ENCODE measurements around the gene RBM6. TPM values are rescaled to one million over a fixed set of nuclear protein-coding genes. Genes with fewer than 3 reads are reported as not detected.

RBM6 gene
- total and polyA plus RNA-seq, 10 donors, result 104 to 320 (median 154) TPM

DNA sequence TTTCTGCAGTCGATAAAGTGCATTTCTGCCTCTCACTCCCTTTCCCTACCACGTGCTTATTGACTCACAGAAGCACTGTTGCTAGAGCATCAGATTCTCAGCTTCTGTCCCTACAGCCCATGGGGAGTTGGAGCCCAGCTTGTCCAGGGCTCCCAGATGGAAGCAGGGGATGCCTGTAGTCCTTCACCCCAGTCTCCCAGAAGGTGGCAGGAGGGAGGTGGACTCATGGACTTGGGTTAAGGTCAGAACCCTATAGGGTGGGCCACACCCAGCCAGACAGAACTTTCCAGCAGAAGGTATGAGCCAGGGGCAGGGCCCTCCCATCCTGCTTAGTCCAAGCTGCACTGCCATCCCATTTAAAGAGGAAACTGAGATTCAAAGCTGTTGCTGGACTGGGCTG, 182.1 kb downstream of the RBM6 start:
- Histone ChIP-seq H3K36me3 (peaks cover 4 to 66% (median 42%) of the 10 kb centered on the region in 6 donors), H3K9me3 (no peaks in the 10 kb centered on the region), H3K4me1 (peaks cover 3 to 59% (median 31%) of the 10 kb centered on the region in 6 donors), H3K4me3 (no peak overlapping the region), H3K27ac (peak overlapping the region in 3 of 8 donors; percentile 15 to 48 (median 16)), H3K27me3 (replicated peaks in 1 of 7) (no peaks in the 10 kb centered on the region)
- TF ChIP-seq, protein P1, sequence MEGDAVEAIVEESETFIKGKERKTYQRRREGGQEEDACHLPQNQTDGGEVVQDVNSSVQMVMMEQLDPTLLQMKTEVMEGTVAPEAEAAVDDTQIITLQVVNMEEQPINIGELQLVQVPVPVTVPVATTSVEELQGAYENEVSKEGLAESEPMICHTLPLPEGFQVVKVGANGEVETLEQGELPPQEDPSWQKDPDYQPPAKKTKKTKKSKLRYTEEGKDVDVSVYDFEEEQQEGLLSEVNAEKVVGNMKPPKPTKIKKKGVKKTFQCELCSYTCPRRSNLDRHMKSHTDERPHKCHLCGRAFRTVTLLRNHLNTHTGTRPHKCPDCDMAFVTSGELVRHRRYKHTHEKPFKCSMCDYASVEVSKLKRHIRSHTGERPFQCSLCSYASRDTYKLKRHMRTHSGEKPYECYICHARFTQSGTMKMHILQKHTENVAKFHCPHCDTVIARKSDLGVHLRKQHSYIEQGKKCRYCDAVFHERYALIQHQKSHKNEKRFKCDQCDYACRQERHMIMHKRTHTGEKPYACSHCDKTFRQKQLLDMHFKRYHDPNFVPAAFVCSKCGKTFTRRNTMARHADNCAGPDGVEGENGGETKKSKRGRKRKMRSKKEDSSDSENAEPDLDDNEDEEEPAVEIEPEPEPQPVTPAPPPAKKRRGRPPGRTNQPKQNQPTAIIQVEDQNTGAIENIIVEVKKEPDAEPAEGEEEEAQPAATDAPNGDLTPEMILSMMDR (IDR thresholded peaks at IDR 0.05 in 8 of 11, conservative IDR thresholded peaks at IDR 0.05 in 3 of 11), result no peak
- TF ChIP-seq POLR2AphosphoS5 (IDR thresholded peaks at IDR 0.05), result no peak
- TF ChIP-seq POLR2A (IDR thresholded peaks at IDR 0.05), result no peak
- WGBS, 5 donors, result 72 to 92% (median 73%) methylated on average over 2 of the region's 2 CpGs
- DNase-seq, result peak; percentile 25
- intact Hi-C loops (cut with DNase I; ENCODE audit: low total_unique reads), result loop anchor here (5.0 to 10.0 kb wide), 2 partner anchors 65 to 153 kb away; partner anchors contain the start of gene LSMEM2

DNA sequence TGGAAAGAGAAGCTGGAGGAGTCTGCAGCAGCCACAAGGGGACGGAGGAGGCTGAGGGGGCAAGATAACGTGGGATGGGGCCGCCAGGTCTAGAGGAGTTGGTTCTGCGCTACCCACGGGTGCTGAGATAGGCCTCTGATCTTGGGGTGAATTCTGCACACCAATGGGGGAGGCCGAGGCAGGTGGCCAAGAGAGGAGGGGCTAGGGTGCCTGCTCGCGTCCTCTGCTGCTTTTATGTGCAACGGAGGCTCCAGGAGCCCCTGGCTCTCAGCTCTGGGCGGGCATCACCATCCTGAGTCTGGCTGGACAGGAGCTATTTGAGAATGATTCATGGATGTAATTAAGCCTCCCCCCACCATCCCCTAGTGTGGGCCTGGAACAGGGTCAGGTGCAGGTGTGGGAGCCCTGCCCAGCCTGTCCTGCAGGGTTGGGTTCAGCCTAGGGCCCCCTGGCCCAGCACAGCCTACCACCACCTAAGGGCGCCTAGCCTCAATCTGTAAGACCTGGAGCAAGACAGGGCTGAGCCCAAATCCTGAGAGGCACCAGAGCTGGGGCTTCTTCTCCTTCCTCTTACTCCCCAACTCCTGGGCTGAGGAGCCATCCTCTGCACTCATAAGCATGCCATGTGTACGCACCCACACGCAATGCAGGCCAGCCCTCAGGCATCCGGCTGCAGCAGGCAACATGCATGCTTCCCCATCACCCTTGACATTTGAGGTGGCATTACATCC, 182.9 kb downstream of the RBM6 start:
- intact Hi-C loops (cut with DNase I; ENCODE audit: low total_unique reads), result loop anchor here (5.0 to 10.0 kb wide), 2 partner anchors 64 to 152 kb away; partner anchors contain the start of gene LSMEM2
- WGBS, 5 donors, result 81 to 89% (median 81%) methylated on average over 13 to 14 of the region's 14 CpGs
- DNase-seq, result peak; percentile 63
- TF ChIP-seq POLR2AphosphoS5 (IDR thresholded peaks at IDR 0.05), result peak; percentile 43 to 62 (median 43)
- TF ChIP-seq POLR2A (IDR thresholded peaks at IDR 0.05), result no peak
- H3K27me3 ChIP-seq (replicated peaks in 1 of 7), result no peaks in the 10 kb centered on the region
- peaks cover 3 to 59% (median 31%) of the 10 kb centered on the region in 6 donors for H3K4me1 ChIP-seq
- peaks cover 4 to 58% (median 34%) of the 10 kb centered on the region in 6 donors for H3K36me3 ChIP-seq
- H3K4me3 ChIP-seq, result no peak overlapping the region
- H3K27ac ChIP-seq, result peak overlapping the region in 2 of 8 donors; percentile 15 to 16
- H3K9me3 ChIP-seq, result no peaks in the 10 kb centered on the region

DNA sequence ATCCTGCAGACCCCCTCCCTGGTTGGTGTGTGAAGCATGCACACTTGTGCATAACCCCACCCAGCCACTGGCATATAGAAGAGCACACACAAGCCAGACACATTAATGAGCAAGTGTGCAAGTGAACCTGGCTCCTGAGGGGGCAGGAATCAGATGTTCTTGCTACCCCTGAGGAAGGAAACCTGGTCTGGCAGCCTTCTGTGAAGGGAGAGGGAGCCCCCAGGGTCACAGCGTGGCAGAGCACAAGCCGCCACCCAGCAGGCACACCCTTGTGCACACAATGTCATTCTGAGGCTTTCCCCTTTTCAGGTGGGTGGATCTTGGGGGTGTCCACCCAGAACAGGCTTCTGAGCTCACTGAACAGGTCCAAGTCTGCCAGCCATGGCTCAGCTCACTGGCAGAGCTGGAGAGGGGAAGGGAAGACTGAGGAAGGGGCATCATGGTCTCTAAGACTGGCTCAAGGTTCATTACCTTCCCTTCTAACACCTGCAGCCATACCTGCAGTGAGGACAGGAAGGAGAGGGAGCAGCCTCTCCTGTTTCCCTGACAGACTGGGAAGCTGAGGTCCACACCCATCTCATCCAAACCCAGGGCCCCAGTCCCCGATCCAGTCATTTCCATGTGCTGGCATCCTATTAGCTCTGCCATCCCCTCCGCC, 183.6 kb downstream of the RBM6 start:
- no peak overlapping the region for H3K27ac ChIP-seq
- no peak for DNase-seq
- 50 to 65% (median 56%) methylated on average over 2 to 4 of the region's 4 CpGs for WGBS, 5 donors
- H3K4me1 ChIP-seq, result peaks cover 3 to 59% (median 31%) of the 10 kb centered on the region in 6 donors
- H3K36me3 ChIP-seq, result peaks cover 0 to 51% (median 27%) of the 10 kb centered on the region in 6 donors
- TF ChIP-seq POLR2AphosphoS5 (IDR thresholded peaks at IDR 0.05), result peak in 2 of 3 donors; percentile 3 to 27
- no peak for TF ChIP-seq POLR2A (IDR thresholded peaks at IDR 0.05)
- H3K27me3 ChIP-seq (replicated peaks in 1 of 7), result no peaks in the 10 kb centered on the region
- H3K4me3 ChIP-seq, result no peak overlapping the region
- intact Hi-C loops (cut with DNase I; ENCODE audit: low total_unique reads), result loop anchor here (5.0 to 10.0 kb wide), 2 partner anchors 64 to 151 kb away; partner anchors contain the start of gene LSMEM2
- H3K9me3 ChIP-seq, result no peaks in the 10 kb centered on the region

DNA sequence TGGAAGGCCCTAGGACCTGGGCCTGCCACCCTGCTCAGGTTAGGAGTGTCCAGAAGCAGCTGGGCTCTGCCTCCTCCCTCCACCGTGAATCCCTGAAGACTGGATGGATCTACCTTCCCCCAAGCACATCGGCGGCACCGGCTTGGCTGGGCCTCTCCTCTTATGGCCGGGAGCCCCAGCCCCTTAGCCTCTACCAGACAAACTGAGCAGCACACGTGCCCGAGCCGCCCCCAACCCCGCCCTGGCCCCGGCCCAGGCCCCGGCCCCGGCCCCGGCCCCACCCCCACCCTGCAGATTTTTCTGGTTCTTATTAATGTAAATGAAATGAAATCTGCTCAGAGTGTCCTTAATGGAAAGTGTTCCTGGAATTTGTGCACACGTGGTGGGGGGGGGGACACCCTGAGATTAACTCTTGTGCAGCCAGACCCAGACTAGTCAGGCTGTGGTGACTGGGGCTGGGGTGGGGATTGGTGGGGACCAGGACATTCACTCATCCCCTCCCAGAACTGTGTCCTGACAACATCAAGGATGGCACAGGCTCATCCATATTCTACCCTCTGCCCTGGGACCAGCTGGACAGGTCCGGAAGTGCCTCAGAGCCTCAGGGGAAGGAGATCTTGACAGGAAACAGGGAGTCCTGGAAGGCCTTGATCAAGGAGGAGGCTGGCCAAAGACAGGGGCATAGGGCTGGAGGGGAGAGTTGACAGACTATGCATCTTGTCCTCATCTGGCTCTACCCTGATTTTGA, 184.3 kb downstream of the RBM6 start:
- no peak overlapping the region for H3K4me3 ChIP-seq
- peaks cover 3 to 59% (median 31%) of the 10 kb centered on the region in 6 donors for H3K4me1 ChIP-seq
- no peak overlapping the region for H3K27ac ChIP-seq
- WGBS, 5 donors, result 46 to 67% (median 62%) methylated on average over 13 to 15 of the region's 15 CpGs
- peak; percentile 19 for DNase-seq
- H3K36me3 ChIP-seq, result peaks cover 0 to 44% (median 20%) of the 10 kb centered on the region in 6 donors
- TF ChIP-seq, protein P1 (IDR thresholded peaks at IDR 0.05 in 8 of 11, conservative IDR thresholded peaks at IDR 0.05 in 3 of 11), result no peak
- TF ChIP-seq POLR2AphosphoS5 (IDR thresholded peaks at IDR 0.05), result peak in 2 of 3 donors; percentile 57 to 60
- no peak for TF ChIP-seq POLR2A (IDR thresholded peaks at IDR 0.05)
- no peaks in the 10 kb centered on the region for H3K9me3 ChIP-seq
- no peaks in the 10 kb centered on the region for H3K27me3 ChIP-seq (replicated peaks in 1 of 7)
- intact Hi-C loops (cut with DNase I; ENCODE audit: low total_unique reads), result loop anchor here (5.0 to 10.0 kb wide), 2 partner anchors 63 to 151 kb away; partner anchors contain the start of gene LSMEM2
